ENCODE data around the gene PEX3. TPM values are rescaled to one million over a fixed set of nuclear protein-coding genes. Genes with fewer than 3 reads are reported as not detected.

The PEX3 gene
- total and polyA plus RNA-seq, 2 donors (not counting 1 experiment from before 2014, with no cell fraction given) = 9.3 to 23.2 TPM

DNA sequence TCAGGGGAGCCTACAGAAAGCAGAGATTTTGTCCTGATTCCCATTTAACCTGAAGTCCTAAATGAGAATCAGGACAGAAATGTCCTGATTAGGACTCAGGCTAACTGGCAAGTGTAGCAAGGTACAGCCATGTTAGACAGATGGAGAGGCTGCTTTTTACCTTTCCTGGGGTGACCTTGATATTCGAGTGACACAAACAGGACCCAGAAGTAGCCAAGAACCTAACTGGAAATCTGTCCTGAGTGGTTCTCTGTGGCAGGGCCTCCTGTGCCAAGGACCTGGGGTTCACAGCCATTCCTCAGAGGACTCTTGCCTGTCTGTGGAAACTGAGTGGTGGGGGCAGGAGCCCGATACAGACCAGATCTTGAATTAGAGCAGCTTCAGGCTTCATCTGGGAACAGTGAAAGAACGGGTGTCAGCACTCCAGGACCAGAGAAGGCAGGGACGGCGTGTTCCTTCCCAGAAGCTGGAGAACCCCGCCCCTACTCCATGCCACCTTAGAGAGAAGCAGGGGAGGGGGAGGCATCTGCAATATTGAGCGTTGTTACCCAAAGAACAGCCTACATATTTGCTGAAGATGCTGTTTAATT, 65.3 kb downstream of the PEX3 start:
- DNase-seq (no peak), ATAC-seq (ENCODE audit: low read depth) (no peak)
- TF ChIP-seq, protein P1, sequence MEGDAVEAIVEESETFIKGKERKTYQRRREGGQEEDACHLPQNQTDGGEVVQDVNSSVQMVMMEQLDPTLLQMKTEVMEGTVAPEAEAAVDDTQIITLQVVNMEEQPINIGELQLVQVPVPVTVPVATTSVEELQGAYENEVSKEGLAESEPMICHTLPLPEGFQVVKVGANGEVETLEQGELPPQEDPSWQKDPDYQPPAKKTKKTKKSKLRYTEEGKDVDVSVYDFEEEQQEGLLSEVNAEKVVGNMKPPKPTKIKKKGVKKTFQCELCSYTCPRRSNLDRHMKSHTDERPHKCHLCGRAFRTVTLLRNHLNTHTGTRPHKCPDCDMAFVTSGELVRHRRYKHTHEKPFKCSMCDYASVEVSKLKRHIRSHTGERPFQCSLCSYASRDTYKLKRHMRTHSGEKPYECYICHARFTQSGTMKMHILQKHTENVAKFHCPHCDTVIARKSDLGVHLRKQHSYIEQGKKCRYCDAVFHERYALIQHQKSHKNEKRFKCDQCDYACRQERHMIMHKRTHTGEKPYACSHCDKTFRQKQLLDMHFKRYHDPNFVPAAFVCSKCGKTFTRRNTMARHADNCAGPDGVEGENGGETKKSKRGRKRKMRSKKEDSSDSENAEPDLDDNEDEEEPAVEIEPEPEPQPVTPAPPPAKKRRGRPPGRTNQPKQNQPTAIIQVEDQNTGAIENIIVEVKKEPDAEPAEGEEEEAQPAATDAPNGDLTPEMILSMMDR (IDR thresholded peaks at IDR 0.05) = no peak
- no peak for TF ChIP-seq EZH2 (IDR thresholded peaks at IDR 0.05; ENCODE audit: borderline replicate concordance, insufficient read depth, low read depth, low read length, poor library complexity, severe bottlenecking)
- H3K4me2 ChIP-seq (replicated peaks; ENCODE audit: low read depth, low read length, poor library complexity, severe bottlenecking) = no peak overlapping the region
- H3K27ac ChIP-seq (ENCODE audit: low read length in 2 of 2) = no peak overlapping the region
- no peaks in the 10 kb centered on the region for H3K27me3 ChIP-seq (replicated peaks in 1 of 4; ENCODE audit: control extremely low read depth in 1 of 4, control insufficient read depth in 3 of 4, insufficient read depth in 4 of 4, low read length in 3 of 4)
- WGBS (ENCODE audit: insufficient coverage) = 100% methylated on average over 2 of the region's 7 CpGs
- peaks cover 3% of the 10 kb centered on the region for H3K79me2 ChIP-seq (ENCODE audit: control insufficient read depth, insufficient read depth, low read length)
- H3K36me3 ChIP-seq (replicated peaks in 1 of 2; ENCODE audit: control extremely low read depth in 1 of 2, control insufficient read depth in 1 of 2, extremely low read depth in 1 of 2, insufficient read depth in 2 of 2, low read length in 1 of 2) = no peaks in the 10 kb centered on the region
- no peaks in the 10 kb centered on the region for H3K27me3 Mint-ChIP-seq
- POLR2A ChIA-PET = no interaction called here
- no peak overlapping the region for H3K9ac ChIP-seq (ENCODE audit: low read length)
- H3K9me3 ChIP-seq (ENCODE audit: control extremely low read depth in 1 of 3, control insufficient read depth in 2 of 3, insufficient read depth in 1 of 3, low read length in 2 of 3) = no peaks in the 10 kb centered on the region
- H3K4me1 Mint-ChIP-seq = peaks cover 25% of the 10 kb centered on the region
- no peak overlapping the region for H3K27ac Mint-ChIP-seq
- CTCF ChIA-PET = no interaction called here
- peaks cover 8 to 13% of the 10 kb centered on the region in 2 donors for H3K4me1 ChIP-seq (ENCODE audit: control insufficient read depth in 2 of 2, insufficient read depth in 2 of 2, low read length in 2 of 2)
- intact Hi-C loops (cut with micrococcal nuclease) = no loop called here
- H3K4me3 Mint-ChIP-seq = no peak overlapping the region
- no peaks in the 10 kb centered on the region for H3K9me3 Mint-ChIP-seq (ENCODE audit: insufficient read depth)
- H2AFZ ChIP-seq (ENCODE audit: insufficient read depth, low read depth, low read length, poor library complexity, severe bottlenecking) = no peak overlapping the region
- H3K4me3 ChIP-seq (ENCODE audit: control extremely low read depth in 1 of 5, extremely low read depth in 1 of 5, insufficient read depth in 1 of 5, low read depth in 2 of 5, low read length in 4 of 5) = no peak overlapping the region
- H4K20me1 ChIP-seq (ENCODE audit: control insufficient read depth, insufficient read depth, low read length, poor library complexity, severe bottlenecking) = no peaks in the 10 kb centered on the region

DNA sequence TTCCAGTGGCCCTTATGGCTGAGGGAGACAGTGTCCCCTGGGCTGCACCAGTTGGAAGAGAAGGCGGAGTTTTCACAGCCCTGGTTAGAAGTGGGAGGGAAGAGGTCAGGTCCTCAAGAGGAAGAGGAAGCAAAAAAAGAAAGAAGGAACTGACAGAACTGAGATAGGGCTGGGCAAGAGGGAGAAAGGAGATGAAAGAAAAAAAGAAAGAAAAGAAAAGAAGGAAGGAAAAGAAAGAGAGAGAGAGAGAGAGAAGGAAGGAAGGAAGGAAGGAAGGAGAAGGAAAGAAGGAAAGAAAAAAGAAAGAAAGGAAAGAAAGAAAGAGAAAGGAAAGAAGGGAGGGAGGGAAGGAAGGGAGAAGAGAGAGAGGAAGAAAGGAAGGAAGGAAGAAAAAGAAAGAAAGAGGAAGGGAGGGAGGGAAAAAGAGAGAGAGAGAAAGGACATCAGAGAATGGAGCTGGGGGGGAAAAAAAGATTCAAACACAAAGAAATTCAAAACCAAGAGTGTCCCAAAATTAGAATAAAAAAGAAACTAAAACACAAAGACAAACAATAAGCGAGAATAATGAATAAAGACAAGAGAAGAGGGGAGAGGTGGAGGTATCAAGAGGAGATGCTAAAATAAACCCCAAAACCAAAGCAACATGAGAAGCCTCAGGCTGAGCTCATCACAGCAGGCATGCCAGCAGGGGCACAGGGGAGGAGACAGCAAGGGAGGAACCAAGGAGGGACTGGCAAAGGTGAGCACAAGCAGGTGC, 66.3 kb downstream of the PEX3 start:
- Histone ChIP-seq H3K9me3 (ENCODE audit: control extremely low read depth in 1 of 3, control insufficient read depth in 2 of 3, insufficient read depth in 1 of 3, low read length in 2 of 3) (no peaks in the 10 kb centered on the region), H3K79me2 (ENCODE audit: control insufficient read depth, insufficient read depth, low read length) (no peaks in the 10 kb centered on the region), H2AFZ (ENCODE audit: insufficient read depth, low read depth, low read length, poor library complexity, severe bottlenecking) (no peak overlapping the region), H3K27ac (ENCODE audit: low read length in 2 of 2) (no peak overlapping the region), H3K4me1 (ENCODE audit: control insufficient read depth in 2 of 2, insufficient read depth in 2 of 2, low read length in 2 of 2) (peaks cover 6 to 9% of the 10 kb centered on the region in 2 donors), H3K4me2 (replicated peaks; ENCODE audit: low read depth, low read length, poor library complexity, severe bottlenecking) (no peak overlapping the region), H3K36me3 (replicated peaks in 1 of 2; ENCODE audit: control extremely low read depth in 1 of 2, control insufficient read depth in 1 of 2, extremely low read depth in 1 of 2, insufficient read depth in 2 of 2, low read length in 1 of 2) (no peaks in the 10 kb centered on the region), H3K4me3 (ENCODE audit: control extremely low read depth in 1 of 5, extremely low read depth in 1 of 5, insufficient read depth in 1 of 5, low read depth in 2 of 5, low read length in 4 of 5) (no peak overlapping the region), H4K20me1 (ENCODE audit: control insufficient read depth, insufficient read depth, low read length, poor library complexity, severe bottlenecking) (no peaks in the 10 kb centered on the region), H3K27me3 (replicated peaks in 1 of 4; ENCODE audit: control extremely low read depth in 1 of 4, control insufficient read depth in 3 of 4, insufficient read depth in 4 of 4, low read length in 3 of 4) (no peaks in the 10 kb centered on the region), H3K9ac (ENCODE audit: low read length) (no peak overlapping the region)
- intact Hi-C loops (cut with micrococcal nuclease) = no loop called here
- TF ChIP-seq, protein P1 (IDR thresholded peaks at IDR 0.05) = no peak
- no peak for TF ChIP-seq EZH2 (IDR thresholded peaks at IDR 0.05; ENCODE audit: borderline replicate concordance, insufficient read depth, low read depth, low read length, poor library complexity, severe bottlenecking)
- ChIA-PET POLR2A (no interaction called here), CTCF (no interaction called here)
- H3K4me3 Mint-ChIP-seq = no peak overlapping the region
- ATAC-seq (ENCODE audit: low read depth) = no peak
- no peak overlapping the region for H3K27ac Mint-ChIP-seq
- WGBS (ENCODE audit: insufficient coverage) = 94% methylated on average over 1 of the region's 2 CpGs
- H3K4me1 Mint-ChIP-seq = peaks cover 16% of the 10 kb centered on the region
- no peaks in the 10 kb centered on the region for H3K27me3 Mint-ChIP-seq
- DNase-seq = no peak
- no peaks in the 10 kb centered on the region for H3K9me3 Mint-ChIP-seq (ENCODE audit: insufficient read depth)
